HG02840 (cell line): ENCODE measurements around the gene TMC3.

Experiments used
- ATAC-seq: cut with Tn5 transposase; IDR thresholded peaks from one replicate; pipeline ENCODE4 v1.9.1; 2021; ENCODE audit warnings: mild to moderate bottlenecking, moderate library complexity, moderate number of reproducible peaks; ENCODE audit not compliant: unreplicated experiment, low FRiP score

Gene TMC3

DNA sequence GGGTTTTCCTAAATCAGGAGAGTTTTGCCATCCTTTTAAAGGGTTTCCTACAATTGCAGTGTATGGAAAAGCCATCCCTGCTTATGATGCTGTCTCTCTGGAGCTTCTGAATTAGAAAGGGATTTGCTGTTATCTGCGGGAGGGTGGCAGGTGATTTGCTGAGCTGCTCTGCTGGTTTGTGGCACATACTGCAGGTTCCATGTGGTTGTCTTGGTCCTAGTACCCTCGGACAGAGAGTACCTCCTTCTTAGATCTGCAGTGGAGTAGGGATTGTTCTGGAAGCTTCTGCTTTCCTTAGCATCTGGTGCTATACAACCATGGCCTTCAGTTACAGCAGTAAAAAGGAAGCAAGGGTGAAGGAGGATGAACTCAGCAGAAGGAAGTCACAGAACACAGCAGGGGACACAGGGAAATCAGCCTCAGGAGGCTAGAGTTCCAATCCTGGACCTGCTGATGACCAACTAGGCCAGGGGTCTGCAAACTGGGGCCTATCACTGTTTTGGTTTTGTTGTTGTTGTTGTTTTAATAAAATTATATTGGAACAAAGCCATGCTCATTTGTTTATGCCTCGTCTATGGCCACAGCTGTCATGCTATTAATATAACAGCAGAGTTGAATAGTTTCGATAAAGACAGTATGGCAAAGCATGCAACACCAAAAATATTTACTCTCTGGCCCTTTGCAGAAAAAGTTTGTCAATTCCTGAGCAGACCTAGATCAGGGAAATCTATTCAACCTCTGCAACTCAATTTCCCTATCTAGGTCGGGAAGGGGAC, 89.6 kb downstream of the TMC3 start:
- peak; percentile 63 for ATAC-seq

DNA sequence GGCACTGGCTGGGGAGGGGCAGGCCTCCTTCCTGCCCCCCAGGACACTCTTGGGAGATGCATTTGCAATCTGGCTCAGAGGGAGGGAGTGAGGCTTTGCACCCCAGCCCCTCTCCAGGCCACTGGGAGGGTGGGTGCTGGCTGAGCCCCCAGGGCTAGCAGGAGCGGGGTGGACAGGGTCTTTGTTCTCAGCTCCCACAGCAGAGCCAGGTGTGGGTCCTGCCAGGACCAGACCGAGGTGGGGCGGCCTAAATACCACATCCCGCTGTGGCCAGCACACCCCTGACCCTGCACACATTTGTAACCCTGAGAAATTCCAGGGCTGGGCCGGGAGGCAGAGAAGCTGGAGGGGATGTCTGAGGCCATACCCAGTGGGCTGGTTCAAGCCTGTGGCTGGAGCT, 91.1 kb downstream of the TMC3 start:
- ATAC-seq: no peak

DNA sequence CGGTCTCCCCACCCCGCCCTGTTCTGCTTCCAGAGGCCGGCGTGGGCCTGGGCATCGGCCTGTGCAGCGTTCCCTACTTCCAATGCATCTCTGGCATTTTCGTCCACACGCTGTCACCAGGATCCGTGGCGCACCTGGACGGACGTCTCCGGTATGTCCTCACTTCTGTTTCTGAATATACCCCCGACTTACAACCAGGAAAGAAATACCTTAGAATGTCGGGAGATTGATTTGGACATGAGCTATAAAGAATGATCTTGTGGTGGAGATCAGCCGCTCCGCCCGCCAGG, 91.5 kb downstream of the TMC3 start:
- no peak for ATAC-seq

DNA sequence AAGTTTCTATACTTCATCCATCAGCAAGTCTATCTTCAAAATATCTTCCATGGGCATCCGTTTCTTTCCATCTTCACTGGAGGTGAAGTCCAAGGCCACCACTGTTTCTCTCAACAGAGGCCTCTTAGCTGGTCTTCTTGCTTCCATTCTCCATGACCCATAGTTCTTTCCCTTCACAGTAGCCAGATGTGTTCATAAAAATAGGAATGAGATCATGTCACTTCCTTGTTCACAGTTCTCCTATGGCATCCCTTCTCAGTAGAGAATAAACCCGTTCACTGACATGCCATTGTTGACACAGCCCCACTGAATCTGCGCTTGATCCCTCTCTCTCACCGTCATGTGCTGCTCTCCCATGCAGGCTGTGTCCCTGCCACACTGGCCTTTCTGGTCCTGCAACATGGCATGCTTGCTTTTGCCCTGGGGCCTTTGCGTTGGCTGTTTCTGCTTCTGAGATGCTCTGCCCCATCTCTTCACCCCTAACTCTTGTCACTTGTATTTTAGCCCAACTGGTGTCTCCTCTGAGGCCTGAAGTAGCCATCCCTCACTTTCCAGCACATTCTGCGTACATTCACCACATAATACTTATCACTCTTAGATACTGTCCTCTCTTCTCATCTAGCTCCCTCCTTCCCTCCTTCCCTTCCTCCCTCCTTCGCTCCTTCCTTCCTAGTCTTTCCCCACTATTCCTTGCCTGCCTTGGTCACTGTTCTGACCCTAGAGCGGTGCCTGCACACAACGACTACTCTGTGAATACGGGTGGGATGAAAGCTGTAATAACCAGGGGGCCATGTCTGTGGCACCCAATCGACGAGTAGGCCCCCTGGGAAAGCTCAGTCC, 92.0 kb downstream of the TMC3 start:
- no peak for ATAC-seq

DNA sequence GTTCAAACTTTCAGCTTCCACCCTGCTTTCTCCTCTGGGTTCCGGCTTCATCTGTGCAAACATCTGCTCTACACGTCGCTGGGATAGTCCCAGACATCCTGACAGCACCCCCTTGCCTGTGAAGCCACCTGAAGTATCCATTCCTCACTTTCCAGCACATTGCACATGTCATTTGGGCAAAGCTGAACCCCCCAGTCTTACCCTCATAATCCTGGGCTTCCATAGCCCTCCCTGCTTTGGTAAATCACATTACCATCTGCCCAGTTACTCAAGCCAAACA, 92.6 kb downstream of the TMC3 start:
- no peak for ATAC-seq
